Measurements from ENCODE around the gene KLRD1.

Gene KLRD1

GRCh38 chr12:10363914-10364814 lies 56.5 kb downstream of the KLRD1 start:
- TF ChIP-seq EGR1 (IDR thresholded peaks at IDR 0.05) (no peak), TCF12 (IDR thresholded peaks at IDR 0.05; ENCODE audit: low read depth) (no peak), TEAD4 (IDR thresholded peaks at IDR 0.05) (no peak), NFIC (IDR thresholded peaks at IDR 0.05) (no peak)

- TF ChIP-seq REST (IDR thresholded peaks at IDR 0.05; ENCODE audit: low read depth) (no peak), RAD21 (IDR thresholded peaks at IDR 0.05; ENCODE audit: low read depth) (peak; percentile 15; the same call in 1 of the 2 replicates), MAX (IDR thresholded peaks at IDR 0.05) (peak; percentile 52), TAF1 (IDR thresholded peaks at IDR 0.05; ENCODE audit: low read depth) (peak; percentile 40; the same call in 1 of the 2 replicates), YY1 (IDR thresholded peaks at IDR 0.05; ENCODE audit: low read depth) (no peak), EGR1 (IDR thresholded peaks at IDR 0.05) (no peak), TCF12 (IDR thresholded peaks at IDR 0.05; ENCODE audit: low read depth) (peak; percentile 62; the same call in 1 of the 2 replicates), USF1 (IDR thresholded peaks at IDR 0.05) (peak; percentile 57), FOXM1 (IDR thresholded peaks at IDR 0.05; ENCODE audit: borderline replicate concordance, low read depth) (peak; percentile 60; the same call in 1 of the 2 replicates), TEAD4 (IDR thresholded peaks at IDR 0.05) (peak; percentile 48), NFIC (IDR thresholded peaks at IDR 0.05) (peak; percentile 62; the same call in 1 of the 2 replicates), CEBPB (IDR thresholded peaks at IDR 0.05) (no peak), CREB1 (IDR thresholded peaks at IDR 0.05; ENCODE audit: low read depth) (no peak), EP300 (IDR thresholded peaks at IDR 0.05; ENCODE audit: borderline replicate concordance) (peak; percentile 40; the same call in 1 of the 2 replicates), ZBTB7A (IDR thresholded peaks at IDR 0.05; ENCODE audit: low read depth) (peak; percentile 67)
These were observed 57.3 kb downstream of the KLRD1 start for GRCh38 chr12:10364815-10365622.

GRCh38 chr12:10365696-10366405 lies 58.2 kb downstream of the KLRD1 start:
- TF ChIP-seq EP300 (IDR thresholded peaks at IDR 0.05; ENCODE audit: borderline replicate concordance) (no peak), EGR1 (IDR thresholded peaks at IDR 0.05) (no peak), TCF12 (IDR thresholded peaks at IDR 0.05; ENCODE audit: low read depth) (no peak), NFIC (IDR thresholded peaks at IDR 0.05) (no peak), CEBPB (IDR thresholded peaks at IDR 0.05) (no peak), USF1 (IDR thresholded peaks at IDR 0.05) (no peak), MAX (IDR thresholded peaks at IDR 0.05) (no peak), RAD21 (IDR thresholded peaks at IDR 0.05; ENCODE audit: low read depth) (no peak), TAF1 (IDR thresholded peaks at IDR 0.05; ENCODE audit: low read depth) (no peak), ZBTB7A (IDR thresholded peaks at IDR 0.05; ENCODE audit: low read depth) (no peak), TEAD4 (IDR thresholded peaks at IDR 0.05) (no peak), FOXM1 (IDR thresholded peaks at IDR 0.05; ENCODE audit: borderline replicate concordance, low read depth) (no peak), YY1 (IDR thresholded peaks at IDR 0.05; ENCODE audit: low read depth) (no peak), REST (IDR thresholded peaks at IDR 0.05; ENCODE audit: low read depth) (no peak), CREB1 (IDR thresholded peaks at IDR 0.05; ENCODE audit: low read depth) (no peak)

GRCh38 chr12:10366875-10367274 lies 59.2 kb downstream of the KLRD1 start:
- peak; percentile 49 for TF ChIP-seq RAD21 (IDR thresholded peaks at IDR 0.05; ENCODE audit: low read depth)
- no peak for TF ChIP-seq TCF12 (IDR thresholded peaks at IDR 0.05; ENCODE audit: low read depth)

All from Ishikawa (cell line).